Suppressor macrophage treated with lipopolysaccharide for 4 hours (primary cell): ENCODE results near the gene TRIM33.
"Not testable (repeated sequence)": the region's sequence is repeated elsewhere in the genome, so short reads cannot be mapped to it uniquely, and the experiment has no call there.

Experiments used
- DNase-seq: peaks from one replicate; pipeline ENCODE4 v3.0.0-alpha.2; 2020

TRIM33 gene

DNA sequence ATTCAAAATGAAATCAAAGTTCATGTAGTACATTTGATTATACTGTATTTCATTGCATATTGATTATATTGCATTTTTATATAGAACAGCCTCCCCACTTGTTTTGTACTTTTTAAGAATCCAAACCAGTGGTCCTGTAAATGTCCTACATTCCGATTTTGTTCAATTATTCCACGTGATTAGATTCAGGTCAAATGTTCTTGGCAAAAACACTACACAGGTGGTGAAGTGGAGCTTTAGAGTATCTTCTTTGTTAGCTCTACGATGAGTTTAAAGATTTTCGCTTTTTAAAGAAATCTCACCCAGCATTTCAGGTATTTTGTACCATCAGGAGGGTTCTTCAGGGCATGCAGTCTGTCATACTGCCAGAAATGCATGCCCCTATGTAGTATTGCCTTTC is 120.6 kb downstream of the TRIM33 start:
- DNase-seq = no peak

GRCh38 chr1:114388432-114389003 is 122.5 kb downstream of the TRIM33 start:
- DNase-seq = no peak

DNA sequence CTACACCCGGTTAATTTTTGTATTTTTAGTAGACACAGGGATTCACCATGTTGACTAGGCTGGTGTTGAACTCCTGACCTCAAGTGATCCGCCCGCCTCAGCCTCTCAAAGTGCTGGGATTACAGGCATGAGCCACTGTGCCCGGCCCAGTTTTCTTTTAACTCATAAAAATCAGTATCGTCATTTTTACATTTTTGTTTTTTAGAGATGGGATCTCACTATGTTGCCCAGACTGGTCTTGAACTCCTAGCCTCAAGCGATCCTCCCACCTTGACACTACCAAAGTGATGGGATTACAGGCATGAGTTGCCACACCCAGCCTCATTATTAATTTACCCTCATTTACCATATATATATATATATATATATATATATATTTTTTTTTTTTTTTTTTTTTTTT is 123.4 kb downstream of the TRIM33 start:
- not testable (repeated sequence) for DNase-seq

DNA sequence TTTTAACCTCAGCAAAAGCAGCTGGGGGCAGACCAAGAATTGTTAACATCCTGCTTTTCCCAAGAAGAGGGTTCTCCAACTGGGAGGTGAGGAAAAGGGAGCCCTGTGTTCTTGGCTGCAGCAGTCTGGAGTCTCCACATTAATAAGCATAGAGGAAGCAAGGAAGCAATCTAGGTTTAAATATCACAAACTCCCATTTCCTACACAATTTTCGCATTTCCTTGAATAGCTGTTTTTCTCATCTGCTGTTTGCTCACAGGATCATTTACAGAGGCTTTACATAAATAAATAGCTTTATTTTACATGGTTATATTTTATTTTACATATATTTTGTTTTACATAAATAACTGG is 124.0 kb downstream of the TRIM33 start:
- DNase-seq = no peak

DNA sequence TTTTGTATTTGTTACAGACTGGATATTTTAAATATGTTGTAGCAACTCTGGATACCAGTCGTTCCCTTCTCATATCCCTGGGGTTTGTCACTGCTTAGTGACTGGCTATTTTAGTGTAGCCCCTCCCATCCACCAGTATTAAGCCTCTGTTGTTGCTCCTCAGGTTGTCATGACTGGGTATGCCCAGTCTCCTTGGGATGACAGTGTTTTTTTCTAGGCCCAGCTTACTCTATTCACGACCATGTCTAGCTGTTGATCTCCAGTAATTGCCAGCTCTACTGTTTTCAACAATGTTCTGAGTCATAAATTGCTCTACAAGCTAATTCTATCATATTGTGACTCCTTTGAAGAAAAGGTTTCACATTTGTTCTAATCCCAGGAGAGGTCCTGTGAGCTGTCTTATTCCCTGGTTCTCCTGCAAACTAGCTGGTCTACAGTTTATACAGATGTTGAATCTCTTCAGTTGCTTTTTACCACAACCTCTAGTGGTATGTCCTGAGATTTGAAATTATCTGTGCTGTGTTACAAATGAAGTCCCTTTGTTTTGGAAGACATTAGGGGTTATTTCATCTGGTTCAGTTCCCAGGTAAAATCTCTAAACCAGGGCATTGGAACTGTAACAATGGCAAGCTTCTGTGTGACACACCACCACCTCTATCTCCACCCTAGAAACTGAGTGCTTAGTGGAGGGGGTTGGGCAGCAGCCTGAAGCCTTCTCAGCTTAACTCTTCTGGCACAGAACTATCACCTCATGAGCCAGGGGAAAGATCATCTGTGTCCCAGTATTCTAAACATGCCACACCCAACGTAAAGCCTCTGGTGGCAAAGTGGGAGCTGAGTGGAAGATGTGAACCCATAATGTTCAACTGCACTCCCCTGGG is 124.6 kb downstream of the TRIM33 start:
- DNase-seq = no peak

GRCh38 chr1:114384922-114385321 is 126.1 kb downstream of the TRIM33 start:
- no peak for DNase-seq

DNA sequence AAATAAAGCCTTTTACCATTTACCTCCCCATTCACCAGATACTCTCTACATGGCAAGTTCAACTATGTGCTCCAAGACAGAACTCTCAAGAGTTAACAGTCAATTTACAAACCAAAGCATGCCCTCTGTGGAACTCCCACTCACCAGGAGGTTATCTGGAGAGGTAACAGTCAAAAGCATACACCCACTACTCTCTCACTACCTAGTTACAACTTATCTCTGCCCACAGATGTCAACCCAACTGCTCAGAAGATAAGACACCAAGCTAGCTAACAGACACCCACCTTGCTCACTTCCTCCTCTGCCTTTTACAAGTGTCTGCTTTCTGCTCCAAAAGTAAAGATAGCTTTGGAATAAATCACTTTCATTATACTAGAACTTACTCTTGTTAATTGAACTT is 131.0 kb downstream of the TRIM33 start:
- no peak for DNase-seq

DNA sequence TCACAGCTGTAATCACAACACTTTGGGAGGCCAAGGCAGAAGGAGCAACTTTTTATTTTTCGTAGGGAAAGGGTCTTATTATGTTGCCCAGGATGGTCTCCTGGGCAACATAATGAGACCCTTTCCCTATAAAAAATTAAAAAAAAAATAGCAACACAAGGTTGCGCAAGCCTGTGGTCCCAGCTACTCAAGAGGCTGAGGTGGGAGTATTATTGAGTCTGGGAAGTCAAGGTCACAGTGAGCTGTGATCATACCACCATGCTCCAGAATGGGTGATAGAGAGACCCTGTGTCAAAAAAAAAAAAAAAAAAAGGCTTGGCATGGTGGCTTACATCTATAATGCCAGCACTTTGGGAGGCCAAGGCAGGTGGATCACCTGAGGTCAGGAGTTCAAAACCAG is 131.6 kb downstream of the TRIM33 start:
- DNase-seq = no peak

- no peak for DNase-seq
These were observed 133.6 kb downstream of the TRIM33 start for GRCh38 chr1:114377356-114377755.

- peak; percentile 47 for DNase-seq
These were observed 141.1 kb downstream of the TRIM33 start for GRCh38 chr1:114369930-114370329.

- DNase-seq = not testable (repeated sequence)
These were observed 141.6 kb downstream of the TRIM33 start for GRCh38 chr1:114369266-114369919.

GRCh38 chr1:114368560-114369255 is 142.3 kb downstream of the TRIM33 start:
- no peak for DNase-seq

DNA sequence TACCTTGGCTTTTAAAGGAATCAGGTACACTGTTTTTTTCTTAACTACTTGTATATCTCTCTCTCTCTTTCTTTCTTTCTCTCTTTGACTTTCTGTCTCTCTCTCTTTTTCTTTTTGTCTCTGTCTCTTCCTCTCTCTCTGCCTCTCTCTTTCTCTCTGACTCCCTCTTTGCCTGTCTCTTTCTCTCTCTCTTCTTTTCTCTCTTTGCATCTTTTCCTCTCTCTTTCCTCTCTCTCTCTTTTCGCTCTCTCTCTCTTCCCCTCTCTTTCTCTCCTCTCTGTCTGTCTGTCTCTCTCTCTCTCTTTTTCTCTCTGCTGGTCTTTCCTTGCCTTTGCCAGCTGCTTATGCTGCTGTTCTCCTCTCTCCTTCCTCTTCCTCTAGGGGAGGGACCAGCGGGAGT is 143.2 kb downstream of the TRIM33 start:
- no peak for DNase-seq

GRCh38 chr1:114363230-114363629 is 147.8 kb downstream of the TRIM33 start:
- not testable (repeated sequence) for DNase-seq

DNA sequence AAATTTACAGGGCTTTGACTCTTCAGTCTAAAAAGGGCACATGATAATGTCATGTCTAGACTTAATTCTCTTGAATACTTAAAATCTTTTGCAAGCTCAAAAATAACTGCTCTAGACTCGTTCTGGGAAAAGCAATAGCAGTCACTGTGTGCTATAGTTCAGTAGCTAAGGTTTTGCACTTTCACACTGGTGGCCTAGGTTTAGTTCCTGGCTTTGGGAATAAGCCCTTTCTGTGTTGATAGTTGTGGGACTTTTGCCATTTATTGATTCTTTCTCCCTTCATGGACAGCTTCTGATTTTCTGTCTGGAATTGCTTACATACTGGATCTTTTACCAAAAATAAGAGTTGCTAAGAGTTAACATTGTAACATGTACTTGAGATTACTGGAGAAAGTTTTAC is 151.2 kb downstream of the TRIM33 start:
- DNase-seq = no peak

GRCh38 chr1:114355240-114355639 is 155.8 kb downstream of the TRIM33 start:
- DNase-seq = peak; percentile 72

- peak; percentile 61 for DNase-seq
These were observed 157.7 kb downstream of the TRIM33 start for GRCh38 chr1:114353262-114353661.

- DNase-seq = no peak
These were observed 158.2 kb downstream of the TRIM33 start for GRCh38 chr1:114352797-114353196.

- DNase-seq = no peak
These were observed 160.1 kb downstream of the TRIM33 start for GRCh38 chr1:114350731-114351445.

- no peak for DNase-seq
These were observed 161.0 kb downstream of the TRIM33 start for GRCh38 chr1:114349891-114350605.

- no peak for DNase-seq
These were observed 163.4 kb downstream of the TRIM33 start for GRCh38 chr1:114347431-114348209.
